ENCODE results near the gene IRF2BP1.
A peak's percentile ranks its signal among the peaks of the same experiment; 100 is the strongest.

IRF2BP1 gene

GRCh38 chr19:45862271-45862563 is 23.7 kb downstream of the IRF2BP1 start:
- H3K36me3 ChIP-seq (ENCODE audit: control insufficient read depth, insufficient read depth, low read length): no peaks in the 10 kb centered on the region
- H3K9me3 ChIP-seq (ENCODE audit: control insufficient read depth, low read length): no peaks in the 10 kb centered on the region
- DNase-seq: no peak
- H3K27me3 ChIP-seq (replicated peaks; ENCODE audit: control insufficient read depth, insufficient read depth, low read length, poor library complexity, severe bottlenecking): no peaks in the 10 kb centered on the region
- H3K4me1 ChIP-seq (ENCODE audit: control insufficient read depth, insufficient read depth, low read length, poor library complexity, severe bottlenecking): peaks cover 19% of the 10 kb centered on the region
- H3K4me3 ChIP-seq (ENCODE audit: insufficient read depth, low read depth, low read length, poor library complexity, severe bottlenecking): peak overlapping the region; percentile 91
- H3K27ac ChIP-seq (ENCODE audit: insufficient read depth, low read length, poor library complexity, severe bottlenecking): peak overlapping the region; percentile 88

- DNase-seq: no peak
- Histone ChIP-seq H3K4me1 (ENCODE audit: control insufficient read depth, insufficient read depth, low read length, poor library complexity, severe bottlenecking) (peaks cover 19% of the 10 kb centered on the region), H3K9me3 (ENCODE audit: control insufficient read depth, low read length) (no peaks in the 10 kb centered on the region), H3K27me3 (replicated peaks; ENCODE audit: control insufficient read depth, insufficient read depth, low read length, poor library complexity, severe bottlenecking) (no peaks in the 10 kb centered on the region), H3K36me3 (ENCODE audit: control insufficient read depth, insufficient read depth, low read length) (peaks cover 8% of the 10 kb centered on the region), H3K27ac (ENCODE audit: insufficient read depth, low read length, poor library complexity, severe bottlenecking) (no peak overlapping the region), H3K4me3 (ENCODE audit: insufficient read depth, low read depth, low read length, poor library complexity, severe bottlenecking) (no peak overlapping the region)
Observed at GRCh38 chr19:45860359-45861259, 25.3 kb downstream of the IRF2BP1 start.

- DNase-seq: no peak
- no peaks in the 10 kb centered on the region for H3K4me1 ChIP-seq (ENCODE audit: control insufficient read depth, insufficient read depth, low read length, poor library complexity, severe bottlenecking)
- no peaks in the 10 kb centered on the region for H3K9me3 ChIP-seq (ENCODE audit: control insufficient read depth, low read length)
- peaks cover 50% of the 10 kb centered on the region for H3K36me3 ChIP-seq (ENCODE audit: control insufficient read depth, insufficient read depth, low read length)
- H3K27ac ChIP-seq (ENCODE audit: insufficient read depth, low read length, poor library complexity, severe bottlenecking): no peak overlapping the region
- no peak overlapping the region for H3K4me3 ChIP-seq (ENCODE audit: insufficient read depth, low read depth, low read length, poor library complexity, severe bottlenecking)
- H3K27me3 ChIP-seq (replicated peaks; ENCODE audit: control insufficient read depth, insufficient read depth, low read length, poor library complexity, severe bottlenecking): no peaks in the 10 kb centered on the region
Observed at GRCh38 chr19:45854167-45854778, 31.7 kb downstream of the IRF2BP1 start.

- Histone ChIP-seq H3K36me3 (ENCODE audit: control insufficient read depth, insufficient read depth, low read length) (peaks cover 63% of the 10 kb centered on the region), H3K4me3 (ENCODE audit: insufficient read depth, low read depth, low read length, poor library complexity, severe bottlenecking) (no peak overlapping the region), H3K9me3 (ENCODE audit: control insufficient read depth, low read length) (no peaks in the 10 kb centered on the region), H3K4me1 (ENCODE audit: control insufficient read depth, insufficient read depth, low read length, poor library complexity, severe bottlenecking) (no peaks in the 10 kb centered on the region), H3K27ac (ENCODE audit: insufficient read depth, low read length, poor library complexity, severe bottlenecking) (no peak overlapping the region), H3K27me3 (replicated peaks; ENCODE audit: control insufficient read depth, insufficient read depth, low read length, poor library complexity, severe bottlenecking) (no peaks in the 10 kb centered on the region)
- DNase-seq: no peak
Observed at GRCh38 chr19:45852983-45853382, 33.0 kb downstream of the IRF2BP1 start.

GRCh38 chr19:45852145-45852750 is 33.7 kb downstream of the IRF2BP1 start:
- H3K36me3 ChIP-seq (ENCODE audit: control insufficient read depth, insufficient read depth, low read length): peaks cover 70% of the 10 kb centered on the region
- no peak for DNase-seq
- no peaks in the 10 kb centered on the region for H3K9me3 ChIP-seq (ENCODE audit: control insufficient read depth, low read length)
- H3K27ac ChIP-seq (ENCODE audit: insufficient read depth, low read length, poor library complexity, severe bottlenecking): no peak overlapping the region
- H3K27me3 ChIP-seq (replicated peaks; ENCODE audit: control insufficient read depth, insufficient read depth, low read length, poor library complexity, severe bottlenecking): no peaks in the 10 kb centered on the region
- H3K4me1 ChIP-seq (ENCODE audit: control insufficient read depth, insufficient read depth, low read length, poor library complexity, severe bottlenecking): no peaks in the 10 kb centered on the region
- no peak overlapping the region for H3K4me3 ChIP-seq (ENCODE audit: insufficient read depth, low read depth, low read length, poor library complexity, severe bottlenecking)

GRCh38 chr19:45848922-45849321 is 37.0 kb downstream of the IRF2BP1 start:
- Histone ChIP-seq H3K36me3 (ENCODE audit: control insufficient read depth, insufficient read depth, low read length) (peaks cover 72% of the 10 kb centered on the region), H3K27ac (ENCODE audit: insufficient read depth, low read length, poor library complexity, severe bottlenecking) (no peak overlapping the region), H3K9me3 (ENCODE audit: control insufficient read depth, low read length) (no peaks in the 10 kb centered on the region), H3K4me1 (ENCODE audit: control insufficient read depth, insufficient read depth, low read length, poor library complexity, severe bottlenecking) (no peaks in the 10 kb centered on the region), H3K27me3 (replicated peaks; ENCODE audit: control insufficient read depth, insufficient read depth, low read length, poor library complexity, severe bottlenecking) (no peaks in the 10 kb centered on the region), H3K4me3 (ENCODE audit: insufficient read depth, low read depth, low read length, poor library complexity, severe bottlenecking) (no peak overlapping the region)
- no peak for DNase-seq

GRCh38 chr19:45847663-45848062 is 38.3 kb downstream of the IRF2BP1 start:
- no peaks in the 10 kb centered on the region for H3K4me1 ChIP-seq (ENCODE audit: control insufficient read depth, insufficient read depth, low read length, poor library complexity, severe bottlenecking)
- no peak for DNase-seq
- H3K9me3 ChIP-seq (ENCODE audit: control insufficient read depth, low read length): no peaks in the 10 kb centered on the region
- H3K36me3 ChIP-seq (ENCODE audit: control insufficient read depth, insufficient read depth, low read length): peaks cover 74% of the 10 kb centered on the region
- no peak overlapping the region for H3K4me3 ChIP-seq (ENCODE audit: insufficient read depth, low read depth, low read length, poor library complexity, severe bottlenecking)
- no peaks in the 10 kb centered on the region for H3K27me3 ChIP-seq (replicated peaks; ENCODE audit: control insufficient read depth, insufficient read depth, low read length, poor library complexity, severe bottlenecking)
- no peak overlapping the region for H3K27ac ChIP-seq (ENCODE audit: insufficient read depth, low read length, poor library complexity, severe bottlenecking)

- H3K27me3 ChIP-seq (replicated peaks; ENCODE audit: control insufficient read depth, insufficient read depth, low read length, poor library complexity, severe bottlenecking): no peaks in the 10 kb centered on the region
- H3K9me3 ChIP-seq (ENCODE audit: control insufficient read depth, low read length): no peaks in the 10 kb centered on the region
- H3K27ac ChIP-seq (ENCODE audit: insufficient read depth, low read length, poor library complexity, severe bottlenecking): no peak overlapping the region
- no peaks in the 10 kb centered on the region for H3K4me1 ChIP-seq (ENCODE audit: control insufficient read depth, insufficient read depth, low read length, poor library complexity, severe bottlenecking)
- H3K36me3 ChIP-seq (ENCODE audit: control insufficient read depth, insufficient read depth, low read length): peaks cover 61% of the 10 kb centered on the region
- no peak for DNase-seq
- H3K4me3 ChIP-seq (ENCODE audit: insufficient read depth, low read depth, low read length, poor library complexity, severe bottlenecking): no peak overlapping the region
Observed at GRCh38 chr19:45842198-45842597, 43.7 kb downstream of the IRF2BP1 start.

- no peaks in the 10 kb centered on the region for H3K27me3 ChIP-seq (replicated peaks; ENCODE audit: control insufficient read depth, insufficient read depth, low read length, poor library complexity, severe bottlenecking)
- H3K4me1 ChIP-seq (ENCODE audit: control insufficient read depth, insufficient read depth, low read length, poor library complexity, severe bottlenecking): no peaks in the 10 kb centered on the region
- no peak overlapping the region for H3K4me3 ChIP-seq (ENCODE audit: insufficient read depth, low read depth, low read length, poor library complexity, severe bottlenecking)
- H3K27ac ChIP-seq (ENCODE audit: insufficient read depth, low read length, poor library complexity, severe bottlenecking): no peak overlapping the region
- no peaks in the 10 kb centered on the region for H3K9me3 ChIP-seq (ENCODE audit: control insufficient read depth, low read length)
- H3K36me3 ChIP-seq (ENCODE audit: control insufficient read depth, insufficient read depth, low read length): peaks cover 68% of the 10 kb centered on the region
- no peak for DNase-seq
Observed at GRCh38 chr19:45834970-45835369, 51.0 kb downstream of the IRF2BP1 start.

Data from effector memory CD4-positive, alpha-beta T cell (primary cell).